LHCN-M2 (cell line): ENCODE data around the gene EXOC3L4. TPM values are rescaled to one million over a fixed set of nuclear protein-coding genes. Genes with fewer than 3 reads are reported as not detected.
"Not testable (repeated sequence)": the region's sequence is repeated elsewhere in the genome, so short reads cannot be mapped to it uniquely, and the experiment has no call there.

Source experiments
- DNase-seq: peaks from one replicate; pipeline ENCODE4 v3.0.0-alpha.2; 2012; ENCODE audit warnings: low read depth
- total RNA-seq: library from RNA; depleted of rRNA; stranded (reverse); fragments of >200 nt; gene quantifications from 2 replicates; pipeline ENCODE4 v1.2.3, GENCODE V29; 2014

EXOC3L4 gene
- total RNA-seq, 1 experiment from 2014 or later: 0.40 TPM

GRCh38 chr14:103105580-103106150 lies 11.1 kb downstream of the EXOC3L4 start:
- DNase-seq: peak; percentile 49

GRCh38 chr14:103107455-103107854 lies 12.9 kb downstream of the EXOC3L4 start:
- no peak for DNase-seq

GRCh38 chr14:103107941-103108748 lies 13.6 kb downstream of the EXOC3L4 start:
- no peak for DNase-seq

GRCh38 chr14:103108749-103109207 lies 14.3 kb downstream of the EXOC3L4 start:
- DNase-seq: peak; percentile 77

GRCh38 chr14:103109535-103110441 lies 15.3 kb downstream of the EXOC3L4 start:
- peak; percentile 93 for DNase-seq

GRCh38 chr14:103110681-103111231 lies 16.2 kb downstream of the EXOC3L4 start:
- peak; percentile 41 for DNase-seq

- no peak for DNase-seq
Observed at GRCh38 chr14:103111232-103111868, 16.8 kb downstream of the EXOC3L4 start.

GRCh38 chr14:103112400-103113243 lies 18.1 kb downstream of the EXOC3L4 start:
- DNase-seq: no peak

- DNase-seq: no peak
Observed at GRCh38 chr14:103113303-103113702, 18.8 kb downstream of the EXOC3L4 start.

- DNase-seq: no peak
Observed at GRCh38 chr14:103113774-103114173, 19.2 kb downstream of the EXOC3L4 start.

- DNase-seq: not testable (repeated sequence)
Observed at GRCh38 chr14:103115086-103115679, 20.7 kb downstream of the EXOC3L4 start.

GRCh38 chr14:103115845-103116572 lies 21.5 kb downstream of the EXOC3L4 start:
- DNase-seq: no peak

GRCh38 chr14:103116636-103117035 lies 22.1 kb downstream of the EXOC3L4 start:
- no peak for DNase-seq

GRCh38 chr14:103117499-103117898 lies 23.0 kb downstream of the EXOC3L4 start:
- DNase-seq: not testable (repeated sequence)

GRCh38 chr14:103118018-103118662 lies 23.6 kb downstream of the EXOC3L4 start:
- peak; percentile 85 for DNase-seq

GRCh38 chr14:103118663-103119404 lies 24.3 kb downstream of the EXOC3L4 start:
- DNase-seq: no peak

GRCh38 chr14:103119527-103119926 lies 25.0 kb downstream of the EXOC3L4 start:
- not testable (repeated sequence) for DNase-seq
